ENCODE measurements around the gene SMIM36. TPM values are rescaled to one million over a fixed set of nuclear protein-coding genes. Genes with fewer than 3 reads are reported as not detected.

The SMIM36 gene
- total and polyA plus RNA-seq, 2 of the 8 experiments (the other 6 are each of a cell fraction or from before 2014, with no cell fraction given): not detected

DNA sequence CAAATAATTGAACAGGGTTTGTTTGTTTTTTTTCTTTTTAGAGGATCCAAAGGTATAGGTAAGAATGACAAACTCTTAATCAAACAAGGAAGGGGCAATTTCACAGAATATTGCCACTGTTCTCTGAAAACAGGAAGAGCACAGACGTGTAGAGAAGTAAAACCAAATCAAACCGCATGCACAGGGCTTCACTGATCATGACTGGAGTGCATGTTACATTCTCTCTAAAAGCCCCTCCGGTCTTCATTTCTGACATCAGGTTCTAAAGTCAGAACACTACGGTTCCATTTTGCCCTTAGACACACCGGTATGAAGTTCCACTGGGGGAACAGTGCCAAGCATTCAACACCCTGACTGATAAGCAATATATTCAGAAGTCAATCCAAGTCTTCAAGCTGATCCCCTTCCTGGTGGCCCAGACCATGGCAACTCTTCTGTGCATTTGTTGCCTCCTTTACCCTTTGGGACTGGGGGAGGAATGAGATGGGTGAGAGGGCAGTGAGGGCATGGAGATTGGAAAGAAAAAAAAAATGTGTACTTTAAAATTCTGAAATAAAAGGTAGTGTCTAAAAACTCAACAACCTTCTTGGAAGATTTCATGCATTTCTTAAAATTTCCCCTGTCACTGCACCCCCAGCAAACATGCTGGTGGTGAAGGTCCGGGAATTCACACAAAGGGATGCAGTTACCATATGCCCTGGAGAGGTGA is 91.0 kb downstream of the SMIM36 start:
- Histone ChIP-seq H4K20me1 (replicated peaks in 1 of 2; ENCODE audit: control insufficient read depth in 1 of 2, insufficient read depth in 2 of 2, low read length in 2 of 2) (peaks cover 0 to 7% of the 10 kb centered on the region in 2 experiments), H3K9me3 (ENCODE audit: insufficient read depth in 2 of 2, low read depth in 1 of 2, low read length in 1 of 2) (no peaks in the 10 kb centered on the region), H3K23ac (ENCODE audit: insufficient read length) (no peak overlapping the region), H4K91ac (replicated peaks; ENCODE audit: insufficient read length, low read length) (no peak overlapping the region), H3K56ac (replicated peaks; ENCODE audit: insufficient read length, low read depth, low read length) (no peak overlapping the region), H2BK120ac (replicated peaks; ENCODE audit: low read depth, low read length) (no peak overlapping the region), H2BK12ac (ENCODE audit: low read depth, low read length) (no peak overlapping the region), H3K79me1 (ENCODE audit: low read depth, low read length) (peaks cover 6% of the 10 kb centered on the region), H2BK5ac (ENCODE audit: low read depth, low read length) (0 out of 2 replicates have a peak overlapping the region, but pooled peaks have one; percentile 18), H3K9ac (replicated peaks in 1 of 4; ENCODE audit: extremely low read depth in 1 of 4, low read depth in 3 of 4, low read length in 3 of 4) (peak overlapping the region in 3 of 4 experiments; percentile 56 to 80 (median 70); a peak in 3 of 7 replicates), H4K5ac (ENCODE audit: insufficient read length, low read depth, low read length) (no peak overlapping the region), H2BK20ac (ENCODE audit: low read length) (no peak overlapping the region), H3K23me2 (ENCODE audit: low read depth, low read length) (peaks cover 8% of the 10 kb centered on the region), H3K4me1 (replicated peaks in 1 of 4; ENCODE audit: control insufficient read depth in 3 of 4, insufficient read depth in 4 of 4, low read length in 3 of 4) (peaks cover 3 to 7% (median 5%) of the 10 kb centered on the region in 4 experiments; a peak in 5 of 7 replicates), H2AK5ac (ENCODE audit: low read depth, low read length) (no peak overlapping the region), H3K18ac (ENCODE audit: extremely low read depth, low read length) (no peak overlapping the region), H2AFZ (ENCODE audit: low read length) (no peak overlapping the region), H3K27me3 (replicated peaks in 1 of 4; ENCODE audit: control insufficient read depth in 3 of 4, extremely low read depth in 1 of 4, insufficient read depth in 3 of 4, low read length in 3 of 4) (no peaks in the 10 kb centered on the region; a peak in 1 of 7 replicates), H3K4ac (replicated peaks; ENCODE audit: insufficient read length, low read depth, low read length) (no peak overlapping the region), H4K8ac (ENCODE audit: extremely low read depth, insufficient read depth, low read length) (no peak overlapping the region), H3K27ac (ENCODE audit: low read depth, low read length) (no peak overlapping the region), H2BK15ac (ENCODE audit: low read length) (no peak overlapping the region), H3K36me3 (ENCODE audit: control insufficient read depth in 2 of 4, insufficient read depth in 4 of 4, low read length in 3 of 4) (no peaks in the 10 kb centered on the region; a peak in 2 of 8 replicates), H3K14ac (ENCODE audit: insufficient read length) (no peak overlapping the region), H3K79me2 (ENCODE audit: control insufficient read depth in 1 of 2, insufficient read depth in 2 of 2, low read length in 2 of 2) (peaks cover 18 to 58% of the 10 kb centered on the region in 2 experiments), H3K4me3 (ENCODE audit: extremely low read depth in 1 of 4, insufficient read depth in 2 of 4, low read depth in 3 of 4, low read length in 4 of 4) (peak overlapping the region; percentile 91 to 96 (median 92)), H3K4me2 (ENCODE audit: insufficient read depth in 1 of 2, low read depth in 2 of 2, low read length in 2 of 2) (peak overlapping the region; percentile 75 to 94)
- ChIA-PET CTCF (ENCODE audit: partially characterized antibody) (interaction anchor here (0.8 to 1.3 kb wide), 3 partner anchors 15 to 94 kb away, joined by 3 read pairs; no protein-coding TSS in a partner anchor), POLR2A (ENCODE audit: partially characterized antibody) (interaction anchor here (1.1 to 1.5 kb wide), 3 partner anchors 10 to 20 kb away, joined by 3 to 7 read pairs (median 3); no protein-coding TSS in a partner anchor)
- TF ChIP-seq SIX5 (IDR thresholded peaks at IDR 0.05; ENCODE audit: low read depth, low read length) (no peak), YY1 (IDR thresholded peaks at IDR 0.05; ENCODE audit: low read depth, low read length) (no peak), NRF1 (IDR thresholded peaks at IDR 0.05; ENCODE audit: low read depth, low read length) (no peak), MAFK (IDR thresholded peaks at IDR 0.05; ENCODE audit: low read depth, low read length) (no peak)
- FAIRE-seq: no peak
- WGBS, 2 experiments (ENCODE audit: extremely low coverage in 1 of 2, insufficient coverage in 1 of 2, insufficient read length in 1 of 2, insufficient replicate concordance in 2 of 2, low coverage in 1 of 2, low lambda C conversion rate in 2 of 2, missing lambda C conversion rate in 1 of 2): 75% methylated on average over 6 of the region's 6 CpGs; no CpG with 5 or more reads in 1 of the 2 experiments
- no peak for DNase-seq (ENCODE audit: low read depth in 1 of 2, low spot score in 2 of 2)

Data from H1 (cell line).